Ishikawa (cell line): Measurements from ENCODE around the gene LTB4R2.

Source experiments
- CEBPB ChIP-seq: IDR thresholded peaks from 2 replicates; pipeline ENCODE4 v1.6.1; 2012
- CREB1 ChIP-seq: IDR thresholded peaks from 2 replicates; pipeline ENCODE4 v1.6.1; 2012; ENCODE audit warnings: low read depth
- EGR1 ChIP-seq: IDR thresholded peaks from 2 replicates; pipeline ENCODE4 v1.6.1; 2012
- EP300 ChIP-seq: IDR thresholded peaks from 2 replicates; pipeline ENCODE4 v1.6.1; 2012; ENCODE audit warnings: borderline replicate concordance
- FOXM1 ChIP-seq: IDR thresholded peaks from 2 replicates; pipeline ENCODE4 v1.6.1; 2012; ENCODE audit warnings: low read depth, borderline replicate concordance
- NFIC ChIP-seq: IDR thresholded peaks from 2 replicates; pipeline ENCODE4 v1.6.1; 2012
- RAD21 ChIP-seq: IDR thresholded peaks from 2 replicates; pipeline ENCODE4 v1.6.1; 2012; ENCODE audit warnings: low read depth
- REST ChIP-seq: IDR thresholded peaks from 2 replicates; pipeline ENCODE4 v1.6.1; 2012; ENCODE audit warnings: low read depth, mild to moderate bottlenecking
- TAF1 ChIP-seq: IDR thresholded peaks from 2 replicates; pipeline ENCODE4 v1.6.1; 2012; ENCODE audit warnings: low read depth, mild to moderate bottlenecking
- TCF12 ChIP-seq: IDR thresholded peaks from 2 replicates; pipeline ENCODE4 v1.6.1; 2012; ENCODE audit warnings: low read depth
- TEAD4 ChIP-seq: IDR thresholded peaks from 2 replicates; pipeline ENCODE4 v1.6.1; 2012
- YY1 ChIP-seq: IDR thresholded peaks from 2 replicates; pipeline ENCODE4 v1.6.1; 2012; ENCODE audit warnings: low read depth
- ZBTB7A ChIP-seq: IDR thresholded peaks from 2 replicates; pipeline ENCODE4 v1.6.1; 2012; ENCODE audit warnings: low read depth
- TF ChIP-seq, protein P1 (sequence below): IDR thresholded peaks from 2 replicates; pipeline ENCODE4 v1.6.1; 2012
- TF ChIP-seq, protein P2 (sequence below): IDR thresholded peaks from 2 replicates; pipeline ENCODE4 v1.6.1; 2012

LTB4R2 gene

GRCh38 chr14:24332268-24332993, 22.5 kb downstream of the LTB4R2 start:
- TF ChIP-seq RAD21 (peak; percentile 51), CEBPB (0 out of 2 replicates have a peak, but pooled peaks have one; percentile 42), ZBTB7A (no peak)
- TF ChIP-seq, protein P1, sequence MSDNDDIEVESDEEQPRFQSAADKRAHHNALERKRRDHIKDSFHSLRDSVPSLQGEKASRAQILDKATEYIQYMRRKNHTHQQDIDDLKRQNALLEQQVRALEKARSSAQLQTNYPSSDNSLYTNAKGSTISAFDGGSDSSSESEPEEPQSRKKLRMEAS, result peak; percentile 95

DNA sequence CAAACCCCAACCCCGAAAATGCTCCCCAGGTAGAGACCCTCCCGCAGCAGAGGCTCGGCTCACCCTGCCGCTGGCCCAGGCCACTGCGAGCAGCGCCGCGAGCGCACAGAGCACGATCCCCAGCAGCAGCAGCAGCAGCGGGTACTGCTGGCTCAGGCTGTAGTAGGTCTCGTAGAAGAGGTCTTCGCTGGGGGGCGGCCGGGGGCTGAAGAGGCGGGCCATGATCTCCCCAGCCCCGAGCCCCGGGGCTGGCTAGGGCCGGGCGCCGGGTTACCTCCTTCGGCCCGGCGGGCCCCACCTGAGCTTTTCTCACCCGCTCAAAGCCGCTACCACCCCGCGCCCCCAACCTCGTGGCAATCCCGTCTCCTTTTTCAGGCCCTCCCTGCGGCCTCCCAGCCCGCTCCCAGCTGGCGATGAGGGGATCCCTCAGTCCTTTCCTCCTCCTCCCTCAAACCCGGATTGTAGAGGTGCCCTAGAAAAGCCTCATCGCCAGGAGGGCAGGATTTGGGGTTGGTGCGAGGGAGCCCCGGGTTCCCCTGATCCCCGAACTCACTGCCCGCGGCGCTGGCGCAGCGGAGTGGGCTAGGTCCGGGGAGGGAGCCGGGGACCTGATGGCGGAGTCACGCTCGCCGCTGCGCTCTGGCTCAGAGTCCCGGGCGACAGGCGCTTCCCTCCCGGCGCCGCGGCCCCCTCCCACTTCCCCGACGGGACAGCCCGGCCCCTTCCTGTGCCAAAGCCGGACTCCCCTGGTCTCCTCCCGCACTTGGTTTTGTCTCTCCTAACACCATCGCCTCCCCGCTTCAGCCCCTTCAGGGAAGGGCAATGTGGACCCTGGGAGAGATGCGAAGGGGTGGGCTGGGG, 24.7 kb downstream of the LTB4R2 start, which contains the start of gene ADCY4:
Gene ADCY4 (minus strand): TSS at position 641 of the 861 bp plus-strand sequence. CDS start 419 bp downstream, at position 222.
- no peak for TF ChIP-seq CEBPB
- no peak for TF ChIP-seq ZBTB7A
- no peak for TF ChIP-seq TEAD4
- no peak for TF ChIP-seq YY1
- no peak for TF ChIP-seq FOXM1
- TF ChIP-seq REST, result no peak
- TF ChIP-seq, protein P1, result no peak
- no peak for TF ChIP-seq RAD21
- TF ChIP-seq NFIC, result no peak
- TF ChIP-seq, protein P2, sequence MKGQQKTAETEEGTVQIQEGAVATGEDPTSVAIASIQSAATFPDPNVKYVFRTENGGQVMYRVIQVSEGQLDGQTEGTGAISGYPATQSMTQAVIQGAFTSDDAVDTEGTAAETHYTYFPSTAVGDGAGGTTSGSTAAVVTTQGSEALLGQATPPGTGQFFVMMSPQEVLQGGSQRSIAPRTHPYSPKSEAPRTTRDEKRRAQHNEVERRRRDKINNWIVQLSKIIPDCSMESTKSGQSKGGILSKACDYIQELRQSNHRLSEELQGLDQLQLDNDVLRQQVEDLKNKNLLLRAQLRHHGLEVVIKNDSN, result no peak
- no peak for TF ChIP-seq TCF12
- no peak for TF ChIP-seq TAF1
- no peak for TF ChIP-seq EGR1
- no peak for TF ChIP-seq EP300
- no peak for TF ChIP-seq CREB1

GRCh38 chr14:24335461-24336171, 25.7 kb downstream of the LTB4R2 start:
- no peak for TF ChIP-seq RAD21
- TF ChIP-seq NFIC, result no peak
- TF ChIP-seq CREB1, result no peak
- no peak for TF ChIP-seq YY1
- no peak for TF ChIP-seq TEAD4
- no peak for TF ChIP-seq ZBTB7A
- no peak for TF ChIP-seq EP300
- TF ChIP-seq, protein P1, result no peak
- TF ChIP-seq, protein P2, result no peak

DNA sequence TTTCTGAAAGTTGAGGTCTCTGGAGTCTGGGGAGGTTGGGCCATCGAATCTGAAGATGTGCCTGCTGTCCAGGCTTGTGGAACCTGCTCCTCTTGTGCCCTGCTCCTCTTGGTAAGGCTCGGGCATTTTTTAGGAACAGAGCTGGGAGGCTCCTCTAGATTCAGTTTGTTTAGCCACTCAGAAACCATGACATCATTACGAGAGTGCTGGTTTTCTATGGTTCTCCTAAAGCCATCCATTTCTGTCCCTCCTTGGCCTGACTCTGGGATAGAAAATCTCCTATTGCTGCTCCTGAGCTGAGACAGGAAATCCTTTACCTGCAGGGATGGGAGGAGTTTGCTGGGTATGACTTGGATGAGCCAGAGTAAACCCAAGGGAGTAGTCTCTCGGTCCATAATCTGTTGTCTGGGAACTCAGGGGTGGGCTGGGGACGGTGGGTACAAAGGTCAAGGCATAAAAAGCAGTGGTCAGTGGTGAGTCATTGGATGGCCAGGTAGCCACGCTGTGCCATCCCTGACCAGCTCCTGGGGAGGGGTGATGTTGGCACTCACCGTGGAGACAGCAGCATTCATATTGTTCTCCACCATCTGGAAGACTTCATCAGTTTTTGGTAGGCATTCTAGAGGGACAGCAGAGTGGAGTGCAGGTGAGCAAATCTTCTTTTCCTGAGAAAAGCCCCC, 27.3 kb downstream of the LTB4R2 start:
- TF ChIP-seq TEAD4, result no peak
- no peak for TF ChIP-seq EP300
- TF ChIP-seq TAF1, result no peak
- TF ChIP-seq REST, result no peak
- no peak for TF ChIP-seq RAD21
- TF ChIP-seq, protein P2, result no peak
- TF ChIP-seq CREB1, result no peak
- TF ChIP-seq YY1, result no peak
- TF ChIP-seq EGR1, result no peak
- TF ChIP-seq, protein P1, result no peak
- TF ChIP-seq TCF12, result no peak
- TF ChIP-seq ZBTB7A, result no peak
- no peak for TF ChIP-seq NFIC
